ENCODE data around the gene CACNB4.

The CACNB4 gene

DNA sequence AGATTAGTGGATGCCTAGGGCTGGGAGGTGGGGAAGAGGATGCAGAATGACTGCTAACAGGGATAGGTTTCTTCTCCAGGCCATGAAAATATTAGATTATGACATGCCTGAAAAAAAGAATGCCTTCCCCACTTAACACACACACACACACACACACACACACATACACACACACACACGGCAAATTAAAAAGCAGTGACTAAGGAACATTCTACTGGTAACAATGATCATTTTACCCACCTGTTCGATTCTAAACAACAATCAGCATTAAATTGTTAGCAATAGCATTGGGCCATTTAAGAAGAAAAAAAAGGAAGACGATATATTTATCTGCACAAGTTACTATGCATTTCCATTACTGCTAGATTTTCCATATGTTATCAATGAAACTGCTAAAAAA is 10.8 kb downstream of the CACNB4 start:
- DNase-seq (ENCODE audit: low spot score), result no peak

DNA sequence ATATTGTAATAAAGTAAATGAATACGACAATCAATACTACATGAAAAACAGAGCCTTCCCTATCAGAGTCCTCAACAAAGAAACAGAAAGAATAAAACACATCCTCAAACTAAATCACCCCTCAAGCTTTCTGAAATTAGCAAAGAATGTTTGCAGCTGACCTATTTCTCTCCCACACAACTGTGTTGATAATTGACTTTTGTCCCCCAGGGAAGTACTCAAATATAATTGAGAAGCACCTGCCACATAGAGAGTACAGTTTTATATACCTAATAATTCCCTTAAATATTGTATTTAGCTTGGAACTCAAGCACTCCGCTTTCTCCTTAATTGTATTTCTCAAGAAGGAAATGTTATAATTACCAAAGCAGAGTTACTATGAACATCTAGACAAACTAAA is 12.6 kb downstream of the CACNB4 start:
- no peak for DNase-seq (ENCODE audit: low spot score)

DNA sequence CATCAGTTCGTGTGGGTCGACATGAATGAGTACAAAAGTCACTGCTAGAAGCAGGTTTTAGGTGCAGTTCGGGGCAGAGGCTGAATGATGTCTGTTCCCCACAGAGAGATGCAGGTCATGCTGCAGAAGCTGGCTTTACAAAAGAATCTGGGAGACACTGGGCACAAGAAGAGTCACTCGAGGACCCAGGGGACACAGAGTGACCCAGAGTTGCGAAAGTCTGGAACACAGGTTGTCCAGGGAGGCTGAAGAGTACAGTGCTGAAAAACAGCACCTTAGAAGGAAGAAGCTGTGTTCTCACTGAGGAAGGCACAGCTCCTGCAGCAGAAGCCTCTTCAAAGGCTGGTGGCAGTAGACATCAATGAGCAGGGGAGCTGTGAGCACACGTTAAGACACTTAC is 14.8 kb downstream of the CACNB4 start:
- no peak for DNase-seq (ENCODE audit: low spot score)

DNA sequence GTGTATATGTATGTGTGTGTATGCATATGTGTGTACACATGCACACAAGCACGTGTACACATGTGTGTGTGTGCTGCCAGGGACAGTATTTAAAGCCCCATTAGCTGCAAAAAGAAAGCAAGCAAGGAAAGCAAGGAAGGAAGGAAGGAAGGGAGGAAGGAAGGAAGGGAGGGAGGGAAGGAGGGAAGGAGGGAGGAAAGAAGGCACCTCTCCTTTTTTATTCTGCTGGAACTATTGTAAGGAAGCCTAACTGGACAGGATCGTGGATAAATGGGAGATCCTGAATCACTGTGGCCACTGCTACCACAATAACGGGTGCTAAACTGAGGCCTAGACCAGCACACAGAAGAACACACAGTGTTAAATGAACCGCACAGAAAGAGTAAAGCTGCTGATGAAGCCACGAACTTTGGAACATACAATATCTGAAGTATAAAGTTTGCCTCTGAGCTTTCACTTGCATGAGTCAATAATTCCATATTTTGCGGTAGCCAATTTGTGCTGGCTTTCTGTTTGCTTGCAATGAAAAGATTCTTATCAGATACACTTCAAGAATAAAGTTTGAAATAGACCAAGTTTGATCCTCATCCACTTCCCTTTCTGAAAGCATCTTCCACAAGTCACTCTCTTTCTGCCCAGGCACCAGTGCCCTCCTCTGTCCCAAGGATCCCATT is 15.5 kb downstream of the CACNB4 start:
- no peak for DNase-seq (ENCODE audit: low spot score)

DNA sequence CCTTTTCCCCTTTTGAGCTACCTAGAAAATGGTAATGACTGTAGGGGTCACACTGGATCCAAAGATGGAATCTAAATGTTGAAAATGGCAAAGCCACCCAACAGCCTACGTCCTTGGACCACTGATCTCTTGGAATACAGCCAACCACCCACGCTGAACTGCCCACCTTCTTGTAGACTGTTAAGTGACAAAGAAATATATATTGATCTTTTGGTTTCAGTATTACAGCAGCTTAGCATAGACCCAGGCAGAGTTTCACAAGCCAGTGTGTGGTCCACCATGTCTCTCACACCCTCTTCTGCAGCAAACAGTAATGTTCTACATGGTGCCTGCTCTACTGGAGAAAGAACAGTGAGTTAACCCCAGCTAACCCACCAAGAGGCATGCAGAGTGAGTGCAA is 20.2 kb downstream of the CACNB4 start:
- no peak for DNase-seq (ENCODE audit: low spot score)

DNA sequence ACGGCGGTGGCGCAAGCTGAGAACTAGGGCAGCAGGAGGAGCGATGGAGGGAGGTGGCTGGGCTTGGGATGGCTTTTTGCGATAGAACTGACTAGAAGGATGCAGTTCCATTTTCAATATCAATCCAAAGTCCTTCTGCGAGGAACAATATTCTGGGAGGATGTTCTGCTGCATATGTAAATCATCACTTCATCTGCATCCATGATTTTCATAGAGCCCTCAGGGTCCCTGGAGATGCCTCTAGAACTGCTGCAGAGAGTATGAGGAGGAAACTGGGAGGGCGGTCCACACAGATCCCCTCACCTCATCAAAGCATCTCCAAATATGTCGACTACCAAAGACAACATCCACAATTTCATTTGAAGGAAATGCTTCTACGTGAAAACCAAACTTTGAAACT is 20.8 kb downstream of the CACNB4 start:
- DNase-seq (ENCODE audit: low spot score), result no peak

DNA sequence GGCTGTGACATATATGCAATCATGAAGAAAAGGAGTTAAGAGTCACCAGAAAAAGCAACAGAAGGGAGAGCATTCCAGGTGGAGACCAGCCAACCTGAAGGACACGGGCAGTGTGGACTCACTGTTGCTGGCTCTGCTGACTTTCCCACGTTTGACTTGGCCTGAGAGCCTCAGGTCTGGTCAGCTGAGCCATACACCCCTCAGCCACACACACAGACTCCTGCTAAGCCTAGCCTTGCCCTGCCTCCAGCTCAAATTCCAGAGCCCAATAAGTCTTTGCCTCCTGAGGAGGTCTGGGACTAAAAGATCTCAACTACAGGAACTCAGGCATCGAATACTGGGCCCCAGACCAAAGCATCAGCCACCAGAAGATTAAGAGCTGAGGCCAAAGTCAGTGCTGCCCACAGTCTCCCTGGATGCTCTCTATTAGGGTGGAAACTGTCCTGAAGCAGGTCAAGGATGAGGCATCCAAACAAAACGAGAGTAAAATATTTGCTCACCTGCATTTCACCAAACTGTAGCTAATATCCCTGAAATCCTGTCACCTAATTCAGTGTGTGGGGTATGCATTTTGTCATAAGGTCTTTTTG is 23.3 kb downstream of the CACNB4 start:
- DNase-seq (ENCODE audit: low spot score), result no peak

DNA sequence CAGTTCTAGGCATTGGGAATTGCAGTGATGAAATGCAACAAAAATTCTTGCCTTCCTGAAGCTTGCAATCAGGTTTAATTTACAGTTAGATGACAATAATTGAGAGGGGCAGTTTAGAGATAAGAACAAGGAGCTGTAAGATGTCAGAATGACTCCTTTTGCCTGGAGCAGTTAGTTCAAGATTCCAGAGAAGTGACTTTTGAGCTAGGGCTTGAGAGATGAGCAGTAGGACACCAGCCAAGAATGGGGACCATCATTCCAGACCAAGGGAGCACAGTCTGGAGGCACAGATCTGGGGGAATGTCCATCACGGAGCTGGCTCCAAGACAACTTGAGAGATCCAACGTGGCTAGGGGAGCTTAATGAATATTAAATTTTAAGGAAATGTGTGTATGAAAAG is 26.8 kb downstream of the CACNB4 start:
- no peak for DNase-seq (ENCODE audit: low spot score)

DNA sequence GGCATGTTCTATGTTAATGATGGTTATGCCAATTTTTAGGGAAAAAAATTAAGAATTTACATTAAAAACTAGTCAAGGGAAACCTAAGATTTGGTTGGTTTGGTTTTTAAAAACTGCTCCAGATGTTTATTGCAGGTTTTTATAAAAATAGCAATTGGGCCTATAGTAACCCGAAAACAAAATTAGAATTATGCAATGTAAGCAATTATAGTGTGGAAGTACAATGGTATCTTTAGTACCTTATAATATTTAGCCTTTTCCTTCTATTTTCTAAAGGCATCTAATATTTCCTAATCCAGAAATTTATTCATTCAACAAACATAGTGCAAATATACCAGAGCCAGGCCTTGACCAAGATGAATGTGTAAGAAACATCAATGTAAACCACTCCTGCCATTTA is 27.3 kb downstream of the CACNB4 start:
- DNase-seq (ENCODE audit: low spot score), result no peak

DNA sequence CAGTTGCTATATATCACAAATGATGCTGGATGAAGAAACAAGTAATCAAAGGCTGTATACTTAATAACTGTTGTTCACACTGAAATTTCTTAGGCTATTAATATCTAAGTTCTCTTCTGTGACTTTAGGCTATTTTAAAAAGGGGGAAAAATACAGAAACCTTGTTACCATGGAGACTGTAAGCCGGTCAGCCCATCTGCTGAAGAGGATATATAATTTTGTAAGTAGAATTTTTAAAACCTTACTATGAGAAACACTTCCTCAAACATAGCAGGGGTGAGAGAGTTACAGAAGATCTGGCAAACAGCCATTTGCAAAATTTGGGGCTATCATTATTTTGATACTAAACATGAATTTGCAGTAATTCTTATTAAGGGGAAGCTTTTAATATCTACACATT is 27.8 kb downstream of the CACNB4 start:
- no peak for DNase-seq (ENCODE audit: low spot score)

DNA sequence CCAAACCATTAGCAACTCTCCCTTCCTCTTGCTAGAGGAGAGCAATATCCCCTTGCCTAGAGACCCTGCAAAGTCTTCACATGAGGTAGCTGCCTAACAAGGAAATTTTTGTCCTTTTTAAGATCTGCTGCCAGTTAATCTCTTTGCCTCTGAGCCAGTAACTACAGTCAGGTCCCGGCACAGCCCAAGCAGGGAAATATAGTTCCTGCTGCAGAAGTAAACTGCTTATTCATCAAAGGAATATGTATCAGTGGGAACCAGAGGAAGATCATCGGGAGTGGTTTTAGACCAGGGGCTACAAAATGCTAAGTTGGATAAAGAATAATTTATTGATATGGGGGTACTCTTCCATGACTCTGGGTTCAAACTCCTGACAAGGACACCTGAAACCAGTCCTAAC is 30.6 kb downstream of the CACNB4 start:
- DNase-seq (ENCODE audit: low spot score), result no peak

DNA sequence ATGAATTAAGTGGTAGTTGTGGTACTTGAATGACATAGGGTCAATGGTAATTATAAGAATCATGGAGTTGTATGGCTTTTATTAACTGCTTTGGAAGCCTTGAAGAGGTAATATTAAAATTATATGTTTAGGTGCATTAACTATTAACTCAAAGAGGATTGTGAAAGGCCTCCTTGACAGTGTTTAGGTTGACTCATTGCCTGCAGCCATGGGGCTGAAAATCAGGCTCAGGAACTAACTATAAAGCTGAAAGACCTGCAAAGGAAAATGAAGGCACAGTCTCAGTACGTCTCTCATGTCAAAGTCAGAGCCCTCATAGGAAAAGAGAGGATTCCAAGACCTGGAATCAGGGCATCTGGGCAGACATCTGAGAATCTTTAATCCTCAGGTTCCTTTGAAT is 31.0 kb downstream of the CACNB4 start:
- DNase-seq (ENCODE audit: low spot score), result no peak

DNA sequence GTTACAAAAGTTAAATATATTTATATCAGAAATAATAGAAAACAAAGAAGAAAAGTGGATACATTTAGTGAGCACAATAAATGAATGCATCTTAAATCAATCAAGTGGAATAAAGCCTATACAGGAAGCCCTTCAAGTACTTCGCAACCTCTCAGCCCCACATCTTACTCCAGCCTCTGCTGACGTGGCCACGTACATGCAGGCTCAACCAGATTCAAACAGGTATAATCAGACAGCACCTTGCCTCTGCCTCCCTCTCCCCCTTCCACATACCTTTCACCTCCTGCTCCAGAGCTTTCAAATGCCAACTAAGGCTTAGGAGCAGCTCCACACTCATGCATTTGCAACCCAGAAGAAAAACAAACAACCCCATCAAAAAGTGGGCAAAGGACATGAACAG is 32.9 kb downstream of the CACNB4 start:
- no peak for DNase-seq (ENCODE audit: low spot score)

DNA sequence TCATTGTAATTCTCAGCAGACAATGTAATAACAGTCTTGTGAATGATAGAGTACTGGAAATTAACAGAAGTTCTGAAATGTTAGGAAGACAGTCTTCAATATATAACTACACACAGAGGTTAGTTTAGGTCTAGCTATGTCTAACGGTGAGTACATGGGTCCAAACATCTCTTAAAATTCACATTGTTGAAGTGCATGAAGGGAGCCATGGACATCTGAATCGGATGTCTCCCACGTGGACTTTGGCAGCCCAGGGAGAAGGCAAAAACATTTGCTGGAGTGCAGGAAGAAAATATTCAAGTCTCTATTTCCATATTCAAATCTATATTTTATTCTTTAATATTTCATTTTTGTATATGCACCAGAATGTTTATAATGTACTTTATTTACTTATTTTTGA is 34.8 kb downstream of the CACNB4 start:
- DNase-seq (ENCODE audit: low spot score), result no peak

DNA sequence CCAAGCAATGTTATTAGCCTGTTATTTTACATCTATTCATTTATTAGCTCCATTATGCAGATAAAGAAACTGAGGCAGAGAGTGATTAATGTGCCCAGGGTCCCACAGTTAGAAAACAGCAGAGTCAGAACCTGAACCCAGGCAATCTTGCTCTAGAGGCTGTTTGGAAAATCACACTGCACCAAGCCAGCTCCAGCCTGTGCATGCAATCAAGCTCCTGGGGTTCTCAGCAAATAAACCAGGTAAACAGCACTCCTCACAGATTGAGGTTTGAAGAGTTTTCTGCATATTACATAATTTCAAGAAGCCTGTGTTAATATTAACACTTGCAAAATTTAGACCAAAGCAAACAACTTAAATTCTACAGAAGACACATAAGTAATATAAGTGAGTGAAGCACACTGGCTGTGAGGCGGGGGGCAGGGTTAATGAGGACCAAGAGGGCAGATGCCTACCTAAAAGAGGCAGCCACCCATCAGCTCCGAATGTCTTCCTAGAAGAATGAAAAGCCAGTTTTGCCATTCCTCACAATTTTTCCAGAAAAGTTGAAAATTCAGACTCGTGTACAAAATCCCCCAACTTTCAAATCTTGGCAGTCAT is 35.4 kb downstream of the CACNB4 start:
- no peak for DNase-seq (ENCODE audit: low spot score)

DNA sequence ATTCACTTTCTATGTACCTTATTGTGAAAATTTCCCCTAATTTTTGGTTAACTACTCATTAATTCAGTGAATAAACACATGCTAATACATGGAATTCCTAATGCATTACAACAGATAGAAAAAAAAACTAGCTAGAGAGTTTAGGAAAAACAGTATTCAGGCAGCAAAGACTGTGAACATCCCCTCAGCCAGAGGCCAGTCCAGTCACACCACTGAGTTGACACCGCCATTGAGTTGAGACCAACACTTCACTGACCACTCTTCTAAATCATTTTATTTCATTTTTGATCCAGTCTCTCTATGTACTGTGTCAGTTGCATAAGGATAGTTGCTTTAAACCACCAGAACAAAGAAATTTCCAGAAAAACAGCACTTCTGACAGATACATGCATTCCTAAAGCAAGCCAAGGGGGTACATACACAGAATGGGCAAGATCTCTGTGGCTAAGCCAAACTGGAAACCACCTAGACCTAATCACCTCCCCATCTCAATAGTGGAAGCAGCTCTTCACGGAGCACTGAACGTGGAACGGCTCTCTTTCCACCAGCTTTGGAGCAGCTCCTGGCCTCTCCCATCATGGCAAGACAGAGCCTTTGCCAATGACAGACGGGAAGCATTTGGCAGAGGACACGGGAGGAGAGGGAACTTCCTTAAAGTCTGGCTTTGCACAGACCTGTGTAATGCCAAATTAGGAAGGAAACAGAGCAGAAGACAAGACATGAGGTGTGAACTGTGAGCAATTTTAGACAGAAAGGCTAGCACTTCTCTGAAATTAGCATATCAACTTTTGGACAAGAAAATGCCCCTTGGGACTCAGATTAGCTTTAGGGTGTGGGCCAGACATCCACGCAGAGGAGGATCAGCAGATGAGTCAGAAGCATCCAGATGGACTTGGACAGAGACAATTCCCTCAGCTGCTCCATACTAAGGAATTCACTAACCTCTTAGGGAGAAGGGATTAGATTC is 36.4 kb downstream of the CACNB4 start:
- no peak for DNase-seq (ENCODE audit: low spot score)

DNA sequence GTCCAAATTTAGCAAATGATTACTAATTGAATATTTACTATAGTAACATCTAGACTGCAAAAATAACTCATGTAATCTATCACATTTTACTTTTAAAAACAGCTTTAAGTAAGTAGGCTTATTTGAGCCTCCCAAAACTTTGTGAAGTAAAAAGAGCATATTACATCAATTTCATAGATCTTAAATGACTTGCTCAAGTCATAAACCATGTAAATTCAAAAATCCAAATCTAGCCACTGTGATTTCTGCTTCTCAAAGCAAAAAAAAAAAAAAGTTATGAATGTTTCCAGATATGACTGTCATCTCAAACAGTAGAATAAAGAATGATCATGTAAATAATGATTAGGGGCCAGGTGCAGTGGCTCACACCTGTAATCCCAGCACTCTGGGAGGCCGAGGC is 37.5 kb downstream of the CACNB4 start:
- DNase-seq (ENCODE audit: low spot score), result no peak

DNA sequence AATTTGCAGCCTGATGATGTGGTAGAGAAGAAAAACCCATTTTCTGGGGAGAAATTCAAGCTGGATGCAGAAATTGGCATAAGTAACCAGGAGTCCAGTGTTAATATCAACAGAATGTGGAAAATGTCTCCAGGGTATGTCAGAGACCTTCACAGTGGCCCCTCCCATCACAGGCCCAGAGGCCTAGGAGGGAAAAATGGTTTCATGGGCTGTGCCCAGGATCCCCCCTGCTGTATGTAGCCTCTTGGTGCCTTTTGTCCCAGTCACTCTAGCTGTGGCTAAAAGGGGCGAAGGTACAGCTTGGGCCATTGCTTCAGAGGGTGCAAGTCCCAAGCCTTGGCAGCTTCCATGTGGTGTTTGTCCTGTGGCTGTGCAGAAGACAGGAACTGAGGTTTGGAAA is 40.2 kb downstream of the CACNB4 start:
- no peak for DNase-seq (ENCODE audit: low spot score)

DNA sequence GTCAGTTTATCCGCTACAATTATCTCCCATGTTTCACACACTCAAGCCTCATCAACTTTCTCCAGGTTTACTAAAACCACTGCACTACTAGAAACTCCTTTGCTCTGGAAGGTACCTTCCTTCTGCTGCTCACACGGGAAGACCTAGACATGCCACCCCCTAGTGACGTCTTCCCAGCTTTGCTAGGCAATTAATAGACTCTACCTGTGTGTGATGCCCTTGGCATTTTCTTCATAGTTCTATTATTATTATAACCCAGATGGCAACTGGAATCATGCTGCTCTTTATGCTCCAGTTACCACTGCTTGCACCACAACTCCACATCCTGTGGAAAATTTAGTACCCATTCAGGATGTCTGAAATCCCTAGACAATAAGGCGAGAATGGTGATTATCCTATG is 42.4 kb downstream of the CACNB4 start:
- no peak for DNase-seq (ENCODE audit: low spot score)

DNA sequence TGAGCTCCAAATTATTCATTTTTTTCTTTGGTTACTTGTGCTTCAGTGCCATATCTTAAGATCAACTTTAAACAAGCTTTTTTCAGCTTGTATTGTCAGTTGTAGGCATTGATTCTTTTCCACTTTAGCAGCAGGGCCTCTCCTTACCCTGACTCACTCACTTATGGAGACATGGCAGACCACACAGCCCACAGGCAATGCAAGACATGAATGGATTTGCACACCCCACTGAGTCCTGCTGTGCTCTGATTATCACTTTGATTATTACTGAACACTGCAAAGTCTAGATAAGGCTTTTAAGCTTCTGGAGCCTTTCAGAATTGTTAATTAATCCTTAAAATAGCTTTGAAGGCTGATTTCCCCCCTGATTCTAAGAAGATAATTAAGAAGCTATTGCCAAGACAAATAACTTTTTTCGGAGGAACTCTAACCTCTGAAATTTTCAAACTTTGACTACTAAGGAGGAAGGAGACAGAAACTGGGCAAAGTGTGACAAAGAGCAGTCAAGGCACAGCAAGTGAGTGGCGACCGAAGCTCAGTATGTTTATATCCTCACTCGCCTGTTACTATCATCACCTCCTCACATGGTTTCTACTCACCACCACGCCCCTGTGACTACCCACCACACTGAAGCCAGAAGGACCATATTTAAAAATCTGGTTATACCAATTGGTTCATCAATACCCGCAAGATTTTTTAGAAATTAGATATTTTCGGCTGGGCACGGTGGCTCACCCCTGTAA is 43.3 kb downstream of the CACNB4 start:
- no peak for DNase-seq (ENCODE audit: low spot score)

DNA sequence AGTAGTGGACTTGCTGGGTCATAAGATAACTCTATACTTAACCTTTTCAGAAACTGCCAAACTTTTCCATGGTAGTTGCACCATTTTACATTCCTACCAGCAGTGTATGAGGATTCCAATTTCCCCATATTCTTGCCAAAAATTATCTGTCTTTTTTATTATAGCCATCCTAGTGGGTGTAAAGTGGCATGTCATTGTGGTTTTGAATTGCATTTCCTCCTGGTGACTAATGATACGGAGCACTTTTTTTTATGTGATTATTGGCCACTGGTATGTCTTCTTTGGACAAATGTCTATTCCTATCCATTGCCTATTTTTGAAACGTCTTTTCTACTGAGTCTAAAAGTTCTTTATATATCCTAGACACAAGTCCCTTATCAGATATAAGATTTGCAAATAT is 44.3 kb downstream of the CACNB4 start:
- no peak for DNase-seq (ENCODE audit: low spot score)

DNA sequence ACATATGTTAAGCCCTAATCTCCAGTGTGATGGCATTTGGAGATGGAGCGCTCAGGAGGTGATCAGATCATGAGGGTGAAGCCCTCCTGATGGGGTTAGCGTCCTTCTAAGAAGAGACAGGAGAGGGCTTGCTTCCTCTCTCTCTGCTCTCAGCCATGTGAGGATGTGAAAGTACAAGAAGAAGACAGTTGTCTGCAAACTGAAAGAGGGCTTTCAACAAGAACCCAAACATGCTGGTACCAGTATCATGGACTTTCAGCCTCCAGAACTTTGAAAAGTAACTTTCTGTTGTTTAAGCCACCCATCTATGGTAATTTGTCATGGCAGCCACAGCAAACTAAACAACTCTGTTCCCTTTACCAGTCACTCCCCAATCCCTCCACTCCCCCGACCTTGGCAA is 47.4 kb downstream of the CACNB4 start:
- no peak for DNase-seq (ENCODE audit: low spot score)

All from left forelimb (tissue), 1 donor.